ENCODE data around the gene RNF121. TPM values are rescaled to one million over a fixed set of nuclear protein-coding genes. Genes with fewer than 3 reads are reported as not detected.

The RNF121 gene
- total and polyA plus RNA-seq, 2 of the 8 experiments (the other 6 are each of a cell fraction or from before 2014, with no cell fraction given) = 39.7 to 51.6 TPM

DNA sequence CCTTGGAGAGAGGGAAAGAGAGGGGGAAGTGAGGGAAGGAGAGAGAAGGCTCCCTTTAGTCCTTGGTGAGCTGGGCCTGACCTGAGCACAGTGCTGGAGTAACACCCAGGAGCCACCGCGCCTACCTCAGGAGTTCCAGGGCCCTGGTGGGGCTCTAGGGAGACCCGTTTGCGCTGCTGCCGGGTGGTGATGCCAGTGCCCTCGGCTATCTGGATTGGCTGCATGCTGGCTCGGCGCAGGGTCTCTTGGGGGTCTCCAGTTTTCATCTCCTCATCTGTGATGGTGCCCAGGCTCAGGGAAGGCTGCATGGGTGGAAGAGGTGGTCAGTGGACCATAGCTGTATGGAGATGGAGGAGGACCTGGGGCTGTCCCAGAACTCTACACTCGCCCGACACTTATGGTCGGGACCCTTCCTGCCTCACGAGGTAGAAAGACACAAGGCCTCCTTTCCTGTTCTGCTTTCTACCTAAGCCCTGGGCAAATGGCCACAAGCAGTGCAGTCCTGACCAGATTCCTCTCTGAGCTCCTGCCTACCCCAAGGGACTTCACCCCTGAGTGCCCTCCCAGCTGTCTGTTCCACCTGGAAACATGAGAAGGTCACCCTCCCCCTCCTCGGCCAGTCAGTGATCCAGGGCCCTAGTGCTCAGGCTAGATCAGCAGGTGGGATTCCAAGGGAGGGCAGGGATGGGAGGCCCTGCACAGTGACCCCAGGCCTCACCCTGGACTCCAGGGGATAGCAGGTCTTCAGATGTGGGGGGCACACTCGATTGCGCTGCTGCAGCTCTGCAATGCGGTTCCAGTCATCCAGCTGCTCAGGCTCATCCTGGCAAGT is 75.9 kb downstream of the RNF121 start:
- Histone ChIP-seq H3K36me3 (ENCODE audit: control insufficient read depth in 2 of 4, insufficient read depth in 4 of 4, low read length in 3 of 4) (peaks cover 44 to 79% (median 64%) of the 10 kb centered on the region in 4 experiments), H3K56ac (replicated peaks; ENCODE audit: insufficient read length, low read depth, low read length) (no peak overlapping the region), H2BK15ac (ENCODE audit: low read length) (no peak overlapping the region), H3K23me2 (ENCODE audit: low read depth, low read length) (no peaks in the 10 kb centered on the region), H3K27ac (ENCODE audit: low read depth, low read length) (no peak overlapping the region), H3K4ac (replicated peaks; ENCODE audit: insufficient read length, low read depth, low read length) (no peak overlapping the region), H4K8ac (ENCODE audit: extremely low read depth, insufficient read depth, low read length) (no peak overlapping the region), H2AFZ (ENCODE audit: low read length) (no peak overlapping the region), H3K79me1 (ENCODE audit: low read depth, low read length) (no peaks in the 10 kb centered on the region), H3K14ac (ENCODE audit: insufficient read length) (no peak overlapping the region), H3K27me3 (replicated peaks in 1 of 4; ENCODE audit: control insufficient read depth in 3 of 4, extremely low read depth in 1 of 4, insufficient read depth in 3 of 4, low read length in 3 of 4) (no peaks in the 10 kb centered on the region), H2BK20ac (ENCODE audit: low read length) (no peak overlapping the region), H4K91ac (replicated peaks; ENCODE audit: insufficient read length, low read length) (no peak overlapping the region), H3K4me2 (ENCODE audit: insufficient read depth in 1 of 2, low read depth in 2 of 2, low read length in 2 of 2) (no peak overlapping the region), H2BK120ac (replicated peaks; ENCODE audit: low read depth, low read length) (no peak overlapping the region), H2BK12ac (ENCODE audit: low read depth, low read length) (no peak overlapping the region), H3K4me1 (replicated peaks in 1 of 4; ENCODE audit: control insufficient read depth in 3 of 4, insufficient read depth in 4 of 4, low read length in 3 of 4) (no peaks in the 10 kb centered on the region), H3K4me3 (ENCODE audit: extremely low read depth in 1 of 4, insufficient read depth in 2 of 4, low read depth in 3 of 4, low read length in 4 of 4) (no peak overlapping the region), H2BK5ac (ENCODE audit: low read depth, low read length) (no peak overlapping the region), H3K9me3 (ENCODE audit: insufficient read depth in 2 of 2, low read depth in 1 of 2, low read length in 1 of 2) (no peaks in the 10 kb centered on the region), H3K79me2 (ENCODE audit: control insufficient read depth in 1 of 2, insufficient read depth in 2 of 2, low read length in 2 of 2) (no peaks in the 10 kb centered on the region), H3K23ac (ENCODE audit: insufficient read length) (no peak overlapping the region), H3K9ac (replicated peaks in 1 of 4; ENCODE audit: extremely low read depth in 1 of 4, low read depth in 3 of 4, low read length in 3 of 4) (no peak overlapping the region), H3K18ac (ENCODE audit: extremely low read depth, low read length) (no peak overlapping the region), H4K5ac (ENCODE audit: insufficient read length, low read depth, low read length) (no peak overlapping the region), H4K20me1 (replicated peaks in 1 of 2; ENCODE audit: control insufficient read depth in 1 of 2, insufficient read depth in 2 of 2, low read length in 2 of 2) (peaks cover 24 to 29% of the 10 kb centered on the region in 2 experiments), H2AK5ac (ENCODE audit: low read depth, low read length) (no peak overlapping the region)
- ChIA-PET POLR2A (ENCODE audit: partially characterized antibody) (interaction anchor here (1.2 to 1.8 kb wide), 6 partner anchors 9 to 234 kb away, joined by 3 to 7 read pairs (median 4); no protein-coding TSS in a partner anchor), CTCF (ENCODE audit: partially characterized antibody) (interaction anchor here (0.9 to 3.5 kb wide), 8 partner anchors 9 to 88 kb away, joined by 3 to 17 read pairs (median 4); no protein-coding TSS in a partner anchor)
- FAIRE-seq (no peak), DNase-seq (ENCODE audit: low read depth in 1 of 2, low spot score in 2 of 2) (no peak)
- 94% methylated on average over 16 of the region's 16 CpGs; no CpG with 5 or more reads in 1 of the 2 experiments for WGBS, 2 experiments (ENCODE audit: extremely low coverage in 1 of 2, insufficient coverage in 1 of 2, insufficient read length in 1 of 2, insufficient replicate concordance in 2 of 2, low coverage in 1 of 2, low lambda C conversion rate in 2 of 2, missing lambda C conversion rate in 1 of 2)
- TF ChIP-seq NRF1 (IDR thresholded peaks at IDR 0.05; ENCODE audit: low read depth, low read length) (no peak), POLR2AphosphoS5 (IDR thresholded peaks at IDR 0.05; ENCODE audit: low read depth, low read length) (peak; percentile 50; the same call in 1 of the 2 replicates), POLR2A (IDR thresholded peaks at IDR 0.05; ENCODE audit: control extremely low read depth in 1 of 2, low read depth in 2 of 2, low read length in 2 of 2) (peak in 1 of 2 experiments; percentile 19; a peak in 1 of 3 replicates), CREB1 (IDR thresholded peaks at IDR 0.05) (no peak)
- TF ChIP-seq, protein P1, sequence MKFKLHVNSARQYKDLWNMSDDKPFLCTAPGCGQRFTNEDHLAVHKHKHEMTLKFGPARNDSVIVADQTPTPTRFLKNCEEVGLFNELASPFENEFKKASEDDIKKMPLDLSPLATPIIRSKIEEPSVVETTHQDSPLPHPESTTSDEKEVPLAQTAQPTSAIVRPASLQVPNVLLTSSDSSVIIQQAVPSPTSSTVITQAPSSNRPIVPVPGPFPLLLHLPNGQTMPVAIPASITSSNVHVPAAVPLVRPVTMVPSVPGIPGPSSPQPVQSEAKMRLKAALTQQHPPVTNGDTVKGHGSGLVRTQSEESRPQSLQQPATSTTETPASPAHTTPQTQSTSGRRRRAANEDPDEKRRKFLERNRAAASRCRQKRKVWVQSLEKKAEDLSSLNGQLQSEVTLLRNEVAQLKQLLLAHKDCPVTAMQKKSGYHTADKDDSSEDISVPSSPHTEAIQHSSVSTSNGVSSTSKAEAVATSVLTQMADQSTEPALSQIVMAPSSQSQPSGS (IDR thresholded peaks at IDR 0.05; ENCODE audit: low read length) = no peak

Data from H1 (cell line).